Measurements from ENCODE around the gene STXBP5L.

DNA sequence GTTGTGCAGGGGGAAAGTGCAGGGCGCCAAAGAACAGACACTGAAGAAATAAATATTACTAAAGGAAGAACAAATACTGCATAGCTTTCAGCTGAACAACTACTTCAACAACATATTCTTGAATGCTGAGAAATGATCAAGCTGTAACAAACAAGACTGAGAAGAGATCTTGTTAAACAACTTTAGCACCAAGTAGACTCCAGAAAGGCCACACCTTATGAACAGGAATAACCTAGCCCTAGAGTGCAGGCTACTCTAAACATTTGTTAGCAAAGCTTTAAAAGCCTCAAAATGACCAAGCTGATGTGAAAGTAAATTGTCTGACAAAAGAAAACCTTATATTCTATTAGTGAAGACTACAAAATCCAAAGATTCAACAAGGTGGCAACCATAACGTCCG lies 554.6 kb downstream of the STXBP5L start:
- TF ChIP-seq RAD21 (IDR thresholded peaks at IDR 0.05; ENCODE audit: low read depth): no peak
- TF ChIP-seq, protein P1, sequence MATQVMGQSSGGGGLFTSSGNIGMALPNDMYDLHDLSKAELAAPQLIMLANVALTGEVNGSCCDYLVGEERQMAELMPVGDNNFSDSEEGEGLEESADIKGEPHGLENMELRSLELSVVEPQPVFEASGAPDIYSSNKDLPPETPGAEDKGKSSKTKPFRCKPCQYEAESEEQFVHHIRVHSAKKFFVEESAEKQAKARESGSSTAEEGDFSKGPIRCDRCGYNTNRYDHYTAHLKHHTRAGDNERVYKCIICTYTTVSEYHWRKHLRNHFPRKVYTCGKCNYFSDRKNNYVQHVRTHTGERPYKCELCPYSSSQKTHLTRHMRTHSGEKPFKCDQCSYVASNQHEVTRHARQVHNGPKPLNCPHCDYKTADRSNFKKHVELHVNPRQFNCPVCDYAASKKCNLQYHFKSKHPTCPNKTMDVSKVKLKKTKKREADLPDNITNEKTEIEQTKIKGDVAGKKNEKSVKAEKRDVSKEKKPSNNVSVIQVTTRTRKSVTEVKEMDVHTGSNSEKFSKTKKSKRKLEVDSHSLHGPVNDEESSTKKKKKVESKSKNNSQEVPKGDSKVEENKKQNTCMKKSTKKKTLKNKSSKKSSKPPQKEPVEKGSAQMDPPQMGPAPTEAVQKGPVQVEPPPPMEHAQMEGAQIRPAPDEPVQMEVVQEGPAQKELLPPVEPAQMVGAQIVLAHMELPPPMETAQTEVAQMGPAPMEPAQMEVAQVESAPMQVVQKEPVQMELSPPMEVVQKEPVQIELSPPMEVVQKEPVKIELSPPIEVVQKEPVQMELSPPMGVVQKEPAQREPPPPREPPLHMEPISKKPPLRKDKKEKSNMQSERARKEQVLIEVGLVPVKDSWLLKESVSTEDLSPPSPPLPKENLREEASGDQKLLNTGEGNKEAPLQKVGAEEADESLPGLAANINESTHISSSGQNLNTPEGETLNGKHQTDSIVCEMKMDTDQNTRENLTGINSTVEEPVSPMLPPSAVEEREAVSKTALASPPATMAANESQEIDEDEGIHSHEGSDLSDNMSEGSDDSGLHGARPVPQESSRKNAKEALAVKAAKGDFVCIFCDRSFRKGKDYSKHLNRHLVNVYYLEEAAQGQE (IDR thresholded peaks at IDR 0.05; ENCODE audit: low read depth): no peak
- no peak for TF ChIP-seq CEBPB (IDR thresholded peaks at IDR 0.05)
- no peak for TF ChIP-seq EP300 (IDR thresholded peaks at IDR 0.05; ENCODE audit: borderline replicate concordance)
- TF ChIP-seq YY1 (IDR thresholded peaks at IDR 0.05; ENCODE audit: low read depth): no peak
- no peak for TF ChIP-seq FOXM1 (IDR thresholded peaks at IDR 0.05; ENCODE audit: borderline replicate concordance, low read depth)
- no peak for TF ChIP-seq EGR1 (IDR thresholded peaks at IDR 0.05)
- TF ChIP-seq, protein P2, sequence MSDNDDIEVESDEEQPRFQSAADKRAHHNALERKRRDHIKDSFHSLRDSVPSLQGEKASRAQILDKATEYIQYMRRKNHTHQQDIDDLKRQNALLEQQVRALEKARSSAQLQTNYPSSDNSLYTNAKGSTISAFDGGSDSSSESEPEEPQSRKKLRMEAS (IDR thresholded peaks at IDR 0.05): no peak
- TF ChIP-seq TAF1 (IDR thresholded peaks at IDR 0.05; ENCODE audit: low read depth): no peak
- TF ChIP-seq TCF12 (IDR thresholded peaks at IDR 0.05; ENCODE audit: low read depth): no peak
- TF ChIP-seq, protein P3, sequence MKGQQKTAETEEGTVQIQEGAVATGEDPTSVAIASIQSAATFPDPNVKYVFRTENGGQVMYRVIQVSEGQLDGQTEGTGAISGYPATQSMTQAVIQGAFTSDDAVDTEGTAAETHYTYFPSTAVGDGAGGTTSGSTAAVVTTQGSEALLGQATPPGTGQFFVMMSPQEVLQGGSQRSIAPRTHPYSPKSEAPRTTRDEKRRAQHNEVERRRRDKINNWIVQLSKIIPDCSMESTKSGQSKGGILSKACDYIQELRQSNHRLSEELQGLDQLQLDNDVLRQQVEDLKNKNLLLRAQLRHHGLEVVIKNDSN (IDR thresholded peaks at IDR 0.05): no peak
- TF ChIP-seq ZBTB7A (IDR thresholded peaks at IDR 0.05; ENCODE audit: low read depth): no peak

All from Ishikawa (cell line).